HepG2 (cell line): Measurements from ENCODE around the gene PRRG3. TPM values are rescaled to one million over a fixed set of nuclear protein-coding genes. Genes with fewer than 3 reads are reported as not detected.

Experiments used
- ATAC-seq: fragments of 200-7000 bp; cut with Tn5 transposase; 3 replicates; pipeline ENCODE4 v1.9.1; 2020; ENCODE audit warnings: mild to moderate bottlenecking, moderate library complexity
- BruUV-seq: library from RNA; stranded (reverse); fragments of 400-500 nt; replicated peaks from 2 replicates; lab custom pipeline; 2021; lab: Mats Ljungman, UMichigan
- CTCF ChIA-PET: fragments of 300-600 bp; formaldehyde crosslinking; extraction: SDS; loops from one replicate; lab custom pipeline; 2021; ENCODE audit warnings: low total read pairs, inconsistent platforms, low intra/inter-chr PET ratio; lab: Yijun Ruan, JAX
- POLR2A ChIA-PET: fragments of 350-600 bp; sonication (Branson Sonifier 250); formaldehyde crosslinking; loops from one replicate; lab custom pipeline; 2020; ENCODE audit warnings: antibody characterized with exemption, inconsistent platforms; lab: Yijun Ruan, JAX
- DNase-seq: peaks from one replicate; pipeline ENCODE4 v3.0.0-alpha.2; 2015; ENCODE audit warnings: low spot score
- FAIRE-seq: peaks from 3 replicates; lab custom pipeline; 2011; peaks lifted over from hg19 to GRCh38; lab: Jason Lieb, UNC
- H2AFZ ChIP-seq: one replicate; pipeline ENCODE4 v1.6.1; 2011; ENCODE audit warnings: low read length, inconsistent platforms
- H3K27ac ChIP-seq: fragments of 300-600 bp; 3 replicates; pipeline ENCODE4 v1.8.0; 2011; ENCODE audit warnings: mixed run types, mild to moderate bottlenecking, mixed read lengths, low read length, inconsistent platforms; ENCODE audit not compliant: insufficient read depth; ENCODE audit errors: extremely low read length
- H3K27me3 ChIP-seq, 2 experiments: fragments of 200-600 bp in 1 of 2; 2 replicates in 1 of 2; 3 replicates in 1 of 2; pipeline versions ENCODE4 v1.6.0 to v1.8.0; 2011; ENCODE audit warnings: low read length in 2 of 2, mild to moderate bottlenecking in 2 of 2, moderate library complexity in 2 of 2, inconsistent platforms in 1 of 2; ENCODE audit not compliant: insufficient read depth in 2 of 2, control insufficient read depth in 1 of 2
- H3K36me3 ChIP-seq, 2 experiments: fragments of 200-600 bp in 1 of 2; replicated peaks in 1 of 2; 2 replicates in 1 of 2; 3 replicates in 1 of 2; pipeline versions ENCODE4 v1.5.1 to v1.8.0; 2011; ENCODE audit warnings: low read length in 2 of 2, inconsistent platforms in 1 of 2; ENCODE audit not compliant: insufficient read depth in 2 of 2, control insufficient read depth in 1 of 2
- H3K4me1 ChIP-seq: 2 replicates; pipeline ENCODE4 v1.5.1; 2012; ENCODE audit warnings: low read length, inconsistent platforms; ENCODE audit not compliant: insufficient read depth
- H3K4me2 ChIP-seq: 2 replicates; pipeline ENCODE4 v1.6.0; 2011; ENCODE audit warnings: low read depth, low read length, inconsistent platforms
- H3K4me3 ChIP-seq, 3 experiments: fragments of 200-600 bp in 1 of 3; sonication (generic), shearing (Covaris generic) in 1 of 3; replicated peaks in 1 of 3; 2 replicates each; pipeline ENCODE4 v1.5.1; 2011 to 2016; ENCODE audit warnings: low read length in 3 of 3, inconsistent platforms in 2 of 3, low read depth in 2 of 3, mild to moderate bottlenecking in 2 of 3, control low read depth in 1 of 3, mixed read lengths in 1 of 3; ENCODE audit not compliant: insufficient read depth in 1 of 3
- H3K79me2 ChIP-seq: one replicate; pipeline ENCODE4 v1.6.1; 2011; ENCODE audit warnings: low read length, inconsistent platforms; ENCODE audit not compliant: insufficient read depth
- H3K9ac ChIP-seq: 2 replicates; pipeline ENCODE4 v1.6.0; 2011; ENCODE audit warnings: mild to moderate bottlenecking, low read depth, low read length, inconsistent platforms; ENCODE audit not compliant: insufficient read depth
- H3K9me3 ChIP-seq: 2 replicates; pipeline ENCODE4 v1.5.1; 2012; ENCODE audit warnings: mild to moderate bottlenecking, low read length
- H4K20me1 ChIP-seq: 2 replicates; pipeline ENCODE4 v1.6.0; 2011; ENCODE audit warnings: inconsistent platforms, mild to moderate bottlenecking, low read length, moderate library complexity; ENCODE audit not compliant: insufficient read depth
- AHR ChIP-seq: IDR thresholded peaks from 2 replicates; pipeline ENCODE4 v1.6.1; 2018; ENCODE audit warnings: missing genetic modification reagents, missing compliant biosample characterization
- CHCHD3 ChIP-seq: sonication (generic); formaldehyde crosslinking; IDR thresholded peaks from 2 replicates; pipeline ENCODE4 v1.8.0; 2022; ENCODE audit warnings: mild to moderate bottlenecking, missing genetic modification reagents, moderate library complexity
- FOXA3 ChIP-seq: IDR thresholded peaks from 2 replicates; pipeline ENCODE4 v1.6.1; 2016; ENCODE audit warnings: missing genetic modification reagents, missing compliant biosample characterization
- MZF1 ChIP-seq: sonication (generic); formaldehyde crosslinking; IDR thresholded peaks from 2 replicates; pipeline ENCODE4 v1.8.1; 2023; ENCODE audit warnings: mild to moderate bottlenecking, missing genetic modification reagents, borderline replicate concordance
- NR3C1 ChIP-seq: sonication (generic); formaldehyde crosslinking; IDR thresholded peaks from 2 replicates; pipeline ENCODE4 v1.4.0; 2020; ENCODE audit warnings: missing genetic modification reagents
- PHF20 ChIP-seq: sonication (generic); formaldehyde crosslinking; IDR thresholded peaks from 2 replicates; pipeline ENCODE4 v1.5.0; 2020; ENCODE audit warnings: mild to moderate bottlenecking, missing genetic modification reagents
- SALL1 ChIP-seq: sonication (generic); formaldehyde crosslinking; IDR thresholded peaks from 2 replicates; pipeline ENCODE4 v1.8.0; 2022; ENCODE audit warnings: mild to moderate bottlenecking, missing genetic modification reagents
- SALL2 ChIP-seq: sonication (generic); formaldehyde crosslinking; IDR thresholded peaks from 2 replicates; pipeline ENCODE4 v1.8.1; 2023; ENCODE audit warnings: mild to moderate bottlenecking, missing genetic modification reagents, inconsistent platforms
- SKIL ChIP-seq: sonication (generic); formaldehyde crosslinking; IDR thresholded peaks from 2 replicates; pipeline ENCODE4 v1.8.0; 2022; ENCODE audit warnings: missing genetic modification reagents, mild to moderate bottlenecking, moderate library complexity, borderline replicate concordance
- SMARCC2 ChIP-seq: fragments of 450-650 bp; IDR thresholded peaks from 2 replicates; pipeline ENCODE4 v1.6.1; 2017; ENCODE audit warnings: antibody characterized with exemption, mild to moderate bottlenecking
- THYN1 ChIP-seq: sonication (generic); formaldehyde crosslinking; IDR thresholded peaks from 2 replicates; pipeline ENCODE4 v1.8.1; 2023; ENCODE audit warnings: low read depth, mild to moderate bottlenecking, moderate library complexity, missing genetic modification reagents, borderline replicate concordance
- ZFP36L1 ChIP-seq: sonication (generic); formaldehyde crosslinking; IDR thresholded peaks from 2 replicates; pipeline ENCODE4 v1.8.0; 2022; ENCODE audit warnings: mild to moderate bottlenecking, missing genetic modification reagents, moderate library complexity
- ZNF12 ChIP-seq: sonication (generic); formaldehyde crosslinking; IDR thresholded peaks from 2 replicates; pipeline ENCODE4 v1.5.0; 2020; ENCODE audit warnings: missing genetic modification reagents
- ZNF543 ChIP-seq: sonication (generic); formaldehyde crosslinking; IDR thresholded peaks from 2 replicates; pipeline ENCODE4 v1.4.0; 2020; ENCODE audit warnings: mild to moderate bottlenecking, missing genetic modification reagents
- ZNF546 ChIP-seq: sonication (generic); formaldehyde crosslinking; conservative IDR thresholded peaks from 2 replicates; pipeline ENCODE4 v1.8.1; 2023; ENCODE audit warnings: mild to moderate bottlenecking, missing genetic modification reagents
- ZNF614 ChIP-seq: IDR thresholded peaks from 2 replicates; pipeline ENCODE4 v1.6.1; 2018; ENCODE audit warnings: missing biosample characterization, missing genetic modification reagents, inconsistent platforms, borderline replicate concordance
- ZNF629 ChIP-seq: sonication (generic); formaldehyde crosslinking; conservative IDR thresholded peaks from 2 replicates; pipeline ENCODE4 v1.5.0; 2020; ENCODE audit warnings: missing genetic modification reagents
- ZNF710 ChIP-seq: sonication (generic); formaldehyde crosslinking; IDR thresholded peaks from 2 replicates; pipeline ENCODE4 v1.5.0; 2020; ENCODE audit warnings: mild to moderate bottlenecking, missing genetic modification reagents, borderline replicate concordance
- ZNF713 ChIP-seq: sonication (generic); formaldehyde crosslinking; IDR thresholded peaks from 2 replicates; pipeline ENCODE4 v1.4.0; 2020; ENCODE audit warnings: mild to moderate bottlenecking, missing genetic modification reagents
- WGBS: methylation state at CpG from one replicate; pipeline ENCODE4 v1.1.6; 2017; ENCODE audit warnings: low lambda C conversion rate; 5-methylcytosine and 5-hydroxymethylcytosine counted together
- in situ Hi-C: cut with HindIII; loops from 2 replicates; pipeline ENCODE4 v1.10.0; 2017; ENCODE audit warnings: low pct_unique_long_range_greater_than_20kb; ENCODE audit not compliant: extremely low pct_ligation_motif_present
- intact Hi-C: fragments of 100-400 bp; cut with micrococcal nuclease; formaldehyde crosslinking; loops from one replicate; pipeline ENCODE4 v1.10.0; 2022; ENCODE audit not compliant: unreplicated experiment
- polyA plus RNA-seq, 8 experiments: library from polyadenylated mRNA; depleted of rRNA in 3 of 8; stranded (reverse) in 7 of 8; unstranded in 1 of 8; fragments of >200 nt; fragmentation: Illumina TruSeq in 4 of 8; extraction: Trizol in 4 of 8; gene quantifications; 2 replicates each; pipeline versions ENCODE4 v1.2.1 to v1.2.3, GENCODE V29; 2011 to 2016; ENCODE audit warnings: low read depth in 4 of 8, missing spikeins in 1 of 8, mixed read lengths in 1 of 8; ENCODE audit not compliant: insufficient read depth in 1 of 8
- total RNA-seq, 5 experiments: library from RNA; depleted of rRNA; stranded (reverse); fragments of >200 nt; fragmentation: Illumina TruSeq; extraction: Trizol; gene quantifications; 2 replicates each; pipeline ENCODE4 v1.2.3, GENCODE V29; 2016; ENCODE audit warnings: low read depth in 1 of 5

Gene PRRG3
- total and polyA plus RNA-seq, 2 of the 13 experiments (the other 11 are each of a cell fraction or from before 2014, with no cell fraction given): not detected

- Histone ChIP-seq H3K9ac (no peak overlapping the region), H3K4me2 (no peak overlapping the region), H3K27ac (no peak overlapping the region), H3K4me3 (no peak overlapping the region), H4K20me1 (no peaks in the 10 kb centered on the region), H3K27me3 (no peaks in the 10 kb centered on the region), H3K79me2 (no peaks in the 10 kb centered on the region), H2AFZ (no peak overlapping the region), H3K9me3 (no peaks in the 10 kb centered on the region), H3K36me3 (no peaks in the 10 kb centered on the region), H3K4me1 (no peaks in the 10 kb centered on the region)
- ChIA-PET CTCF (interaction anchor here (2.0 kb wide), 1 partner anchor 528 kb away, joined by 24 read pairs; no protein-coding TSS in a partner anchor), POLR2A (no interaction called here)
- DNase-seq (no peak), ATAC-seq (no peak), FAIRE-seq (no peak)
- intact Hi-C loops (no loop called here), in situ Hi-C loops (loop anchor here (5.0 to 25.0 kb wide), 2 partner anchors 168 to 528 kb away; no protein-coding TSS in a partner anchor)
- WGBS: 56% methylated on average over 3 of the region's 5 CpGs
- no peak for TF ChIP-seq SKIL (CRISPR knock-in tag)
- no peak for TF ChIP-seq SALL2 (CRISPR knock-in tag)
- no peak for TF ChIP-seq SALL1 (CRISPR knock-in tag)
- no peak for TF ChIP-seq AHR (CRISPR knock-in tag)
- no peak for TF ChIP-seq ZNF546 (CRISPR knock-in tag)
- TF ChIP-seq ZFP36L1 (CRISPR knock-in tag): no peak
- TF ChIP-seq ZNF629 (CRISPR knock-in tag): no peak
- no peak for TF ChIP-seq ZNF543 (CRISPR knock-in tag)
- TF ChIP-seq ZNF12: no peak
- no peak for TF ChIP-seq NR3C1 (CRISPR knock-in tag)
- no peak for TF ChIP-seq FOXA3 (CRISPR knock-in tag)
- TF ChIP-seq ZNF614 (CRISPR knock-in tag): no peak
- TF ChIP-seq THYN1 (CRISPR knock-in tag): no peak
- no peak for TF ChIP-seq MZF1 (CRISPR knock-in tag)
- TF ChIP-seq ZNF713 (CRISPR knock-in tag): no peak
- TF ChIP-seq CHCHD3 (CRISPR knock-in tag): no peak
- no peak for TF ChIP-seq ZNF710 (CRISPR knock-in tag)
- TF ChIP-seq PHF20 (CRISPR knock-in tag): no peak
- no peak for TF ChIP-seq SMARCC2
- BruUV-seq: no TSS peak
Measured at GRCh38 chrX:151679798-151680402, 15.4 kb upstream of the PRRG3 start.
